Ishikawa (cell line): ENCODE data around the gene MFSD6L.

Experiments used
- CEBPB ChIP-seq: IDR thresholded peaks from 2 replicates; pipeline ENCODE4 v1.6.1; 2012
- CREB1 ChIP-seq: IDR thresholded peaks from 2 replicates; pipeline ENCODE4 v1.6.1; 2012; ENCODE audit warnings: low read depth
- EGR1 ChIP-seq: IDR thresholded peaks from 2 replicates; pipeline ENCODE4 v1.6.1; 2012
- EP300 ChIP-seq: IDR thresholded peaks from 2 replicates; pipeline ENCODE4 v1.6.1; 2012; ENCODE audit warnings: borderline replicate concordance
- FOXM1 ChIP-seq: IDR thresholded peaks from 2 replicates; pipeline ENCODE4 v1.6.1; 2012; ENCODE audit warnings: low read depth, borderline replicate concordance
- NFIC ChIP-seq: IDR thresholded peaks from 2 replicates; pipeline ENCODE4 v1.6.1; 2012
- RAD21 ChIP-seq: IDR thresholded peaks from 2 replicates; pipeline ENCODE4 v1.6.1; 2012; ENCODE audit warnings: low read depth
- TAF1 ChIP-seq: IDR thresholded peaks from 2 replicates; pipeline ENCODE4 v1.6.1; 2012; ENCODE audit warnings: low read depth, mild to moderate bottlenecking
- TCF12 ChIP-seq: IDR thresholded peaks from 2 replicates; pipeline ENCODE4 v1.6.1; 2012; ENCODE audit warnings: low read depth
- TEAD4 ChIP-seq: IDR thresholded peaks from 2 replicates; pipeline ENCODE4 v1.6.1; 2012
- YY1 ChIP-seq: IDR thresholded peaks from 2 replicates; pipeline ENCODE4 v1.6.1; 2012; ENCODE audit warnings: low read depth
- ZBTB7A ChIP-seq: IDR thresholded peaks from 2 replicates; pipeline ENCODE4 v1.6.1; 2012; ENCODE audit warnings: low read depth
- TF ChIP-seq, protein P1 (sequence below): IDR thresholded peaks from 2 replicates; pipeline ENCODE4 v1.6.1; 2012
- TF ChIP-seq, protein P2 (sequence below): IDR thresholded peaks from 2 replicates; pipeline ENCODE4 v1.6.1; 2012; ENCODE audit warnings: low read depth, mild to moderate bottlenecking
- TF ChIP-seq, protein P3 (sequence below): IDR thresholded peaks from 2 replicates; pipeline ENCODE4 v1.6.1; 2012

MFSD6L gene

DNA sequence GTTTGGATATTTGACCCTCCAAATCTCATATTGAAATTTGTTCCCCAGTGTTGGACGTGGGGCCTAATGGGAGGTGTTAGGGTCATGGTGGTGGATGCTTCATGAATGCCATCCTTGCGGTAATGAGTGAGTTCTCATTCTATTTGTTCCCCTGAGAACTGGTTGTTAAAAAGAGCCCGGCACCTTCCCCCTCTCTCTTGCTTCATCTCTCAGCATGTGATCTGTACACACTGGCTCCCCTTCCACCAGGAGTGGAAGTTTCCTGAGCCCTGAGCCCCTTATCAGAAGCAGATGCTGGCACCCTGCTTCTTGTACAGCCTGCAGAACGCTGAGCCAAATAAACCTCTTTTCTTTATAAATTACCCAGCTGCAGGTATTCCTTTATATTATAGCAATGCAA lies 42.7 kb upstream of the MFSD6L start:
- no peak for TF ChIP-seq EP300
- TF ChIP-seq, protein P1, sequence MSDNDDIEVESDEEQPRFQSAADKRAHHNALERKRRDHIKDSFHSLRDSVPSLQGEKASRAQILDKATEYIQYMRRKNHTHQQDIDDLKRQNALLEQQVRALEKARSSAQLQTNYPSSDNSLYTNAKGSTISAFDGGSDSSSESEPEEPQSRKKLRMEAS = no peak
- no peak for TF ChIP-seq CEBPB
- no peak for TF ChIP-seq EGR1
- TF ChIP-seq TEAD4 = no peak
- TF ChIP-seq, protein P2, sequence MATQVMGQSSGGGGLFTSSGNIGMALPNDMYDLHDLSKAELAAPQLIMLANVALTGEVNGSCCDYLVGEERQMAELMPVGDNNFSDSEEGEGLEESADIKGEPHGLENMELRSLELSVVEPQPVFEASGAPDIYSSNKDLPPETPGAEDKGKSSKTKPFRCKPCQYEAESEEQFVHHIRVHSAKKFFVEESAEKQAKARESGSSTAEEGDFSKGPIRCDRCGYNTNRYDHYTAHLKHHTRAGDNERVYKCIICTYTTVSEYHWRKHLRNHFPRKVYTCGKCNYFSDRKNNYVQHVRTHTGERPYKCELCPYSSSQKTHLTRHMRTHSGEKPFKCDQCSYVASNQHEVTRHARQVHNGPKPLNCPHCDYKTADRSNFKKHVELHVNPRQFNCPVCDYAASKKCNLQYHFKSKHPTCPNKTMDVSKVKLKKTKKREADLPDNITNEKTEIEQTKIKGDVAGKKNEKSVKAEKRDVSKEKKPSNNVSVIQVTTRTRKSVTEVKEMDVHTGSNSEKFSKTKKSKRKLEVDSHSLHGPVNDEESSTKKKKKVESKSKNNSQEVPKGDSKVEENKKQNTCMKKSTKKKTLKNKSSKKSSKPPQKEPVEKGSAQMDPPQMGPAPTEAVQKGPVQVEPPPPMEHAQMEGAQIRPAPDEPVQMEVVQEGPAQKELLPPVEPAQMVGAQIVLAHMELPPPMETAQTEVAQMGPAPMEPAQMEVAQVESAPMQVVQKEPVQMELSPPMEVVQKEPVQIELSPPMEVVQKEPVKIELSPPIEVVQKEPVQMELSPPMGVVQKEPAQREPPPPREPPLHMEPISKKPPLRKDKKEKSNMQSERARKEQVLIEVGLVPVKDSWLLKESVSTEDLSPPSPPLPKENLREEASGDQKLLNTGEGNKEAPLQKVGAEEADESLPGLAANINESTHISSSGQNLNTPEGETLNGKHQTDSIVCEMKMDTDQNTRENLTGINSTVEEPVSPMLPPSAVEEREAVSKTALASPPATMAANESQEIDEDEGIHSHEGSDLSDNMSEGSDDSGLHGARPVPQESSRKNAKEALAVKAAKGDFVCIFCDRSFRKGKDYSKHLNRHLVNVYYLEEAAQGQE = no peak
- TF ChIP-seq ZBTB7A = no peak
- TF ChIP-seq, protein P3, sequence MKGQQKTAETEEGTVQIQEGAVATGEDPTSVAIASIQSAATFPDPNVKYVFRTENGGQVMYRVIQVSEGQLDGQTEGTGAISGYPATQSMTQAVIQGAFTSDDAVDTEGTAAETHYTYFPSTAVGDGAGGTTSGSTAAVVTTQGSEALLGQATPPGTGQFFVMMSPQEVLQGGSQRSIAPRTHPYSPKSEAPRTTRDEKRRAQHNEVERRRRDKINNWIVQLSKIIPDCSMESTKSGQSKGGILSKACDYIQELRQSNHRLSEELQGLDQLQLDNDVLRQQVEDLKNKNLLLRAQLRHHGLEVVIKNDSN = no peak
- no peak for TF ChIP-seq TCF12
- no peak for TF ChIP-seq RAD21
- no peak for TF ChIP-seq NFIC
- TF ChIP-seq CREB1 = no peak
- no peak for TF ChIP-seq YY1
- no peak for TF ChIP-seq FOXM1
- no peak for TF ChIP-seq TAF1

DNA sequence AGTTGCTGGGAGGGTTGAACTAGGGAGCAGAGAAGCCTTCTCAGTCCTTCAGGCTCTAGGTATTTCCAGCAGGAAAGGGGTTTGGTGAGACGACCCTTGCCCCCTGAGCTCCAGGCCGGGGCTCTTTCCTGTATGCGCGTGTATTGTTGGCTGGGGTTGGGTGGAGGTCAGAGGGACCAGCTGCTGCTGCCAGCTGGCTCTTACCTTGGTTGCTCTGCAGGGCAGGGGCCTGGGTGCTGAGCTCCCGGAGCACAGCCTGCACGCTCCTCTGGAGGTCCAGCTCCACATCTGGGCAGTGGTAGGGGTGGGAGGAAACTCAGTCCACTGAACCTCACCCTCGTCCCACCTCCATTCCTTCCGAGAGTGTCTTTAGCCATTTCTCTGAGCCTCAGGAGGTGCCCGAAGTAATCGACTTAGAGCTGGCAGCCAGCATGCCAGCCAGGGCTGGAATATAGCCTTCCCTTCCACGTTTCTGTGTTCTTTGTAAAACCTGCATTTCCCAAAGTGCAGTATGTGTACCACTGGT lies 40.3 kb upstream of the MFSD6L start:
- TF ChIP-seq, protein P1 = no peak
- TF ChIP-seq, protein P3 = no peak
- TF ChIP-seq TEAD4 = no peak
- TF ChIP-seq CREB1 = no peak

DNA sequence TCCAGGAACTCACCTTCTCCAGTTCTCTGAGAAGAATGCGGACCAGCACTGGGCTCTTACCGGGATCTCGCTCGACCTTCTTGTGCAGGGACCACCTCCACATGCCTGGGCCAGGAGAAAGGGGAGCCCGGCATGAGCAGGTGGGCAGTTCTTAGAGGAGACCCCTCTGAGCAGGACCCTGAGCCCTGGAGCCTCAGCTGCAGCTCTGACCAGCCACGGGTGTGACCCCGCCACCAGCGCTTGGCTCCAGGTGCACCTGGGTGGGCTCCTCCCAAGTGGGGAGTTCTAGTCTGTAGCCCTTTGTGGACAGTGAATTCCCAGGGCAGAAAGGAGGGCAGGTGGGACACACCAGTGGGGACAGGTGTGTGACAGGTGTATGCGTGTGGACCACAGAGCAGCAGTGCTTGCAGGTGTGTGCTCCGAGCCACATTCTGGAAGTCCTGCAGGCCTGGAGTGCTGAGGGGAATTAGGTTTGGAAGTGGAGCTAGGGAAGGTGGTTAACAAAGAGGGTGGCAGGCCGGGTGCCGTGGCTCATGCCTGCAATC lies 39.5 kb upstream of the MFSD6L start:
- TF ChIP-seq YY1 = no peak
- TF ChIP-seq EP300 = no peak
- TF ChIP-seq, protein P1 = no peak
- TF ChIP-seq TCF12 = no peak
- no peak for TF ChIP-seq RAD21
- TF ChIP-seq, protein P2 = no peak
- no peak for TF ChIP-seq TEAD4
- no peak for TF ChIP-seq ZBTB7A
- no peak for TF ChIP-seq NFIC
- TF ChIP-seq, protein P3 = no peak

DNA sequence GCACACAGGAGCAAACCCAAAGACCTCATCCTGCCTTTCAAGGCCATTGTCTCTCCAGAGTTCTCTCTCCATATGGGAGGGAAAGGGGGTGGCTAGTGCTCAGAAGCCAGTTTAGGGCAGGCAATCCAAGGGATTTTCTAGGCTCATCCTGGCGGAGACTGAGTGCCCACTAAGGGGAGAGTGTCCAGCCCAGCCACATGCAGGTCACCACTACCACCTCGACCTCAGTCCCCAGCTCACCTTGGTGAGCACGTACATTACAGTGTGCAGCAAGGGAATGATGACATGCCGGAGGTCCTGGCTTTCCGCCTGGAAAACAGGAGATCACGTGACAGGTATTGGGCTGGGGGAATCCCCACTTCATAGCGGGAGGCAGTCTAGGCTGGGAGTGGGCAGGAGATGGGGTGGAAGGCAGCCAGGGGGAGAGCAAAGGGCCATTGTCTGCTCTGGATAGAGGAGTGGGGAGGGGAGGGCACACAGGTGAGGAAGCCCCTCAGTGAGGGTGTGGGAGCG lies 38.5 kb upstream of the MFSD6L start:
- TF ChIP-seq, protein P3 = peak; percentile 71
- no peak for TF ChIP-seq FOXM1
- no peak for TF ChIP-seq TCF12
- no peak for TF ChIP-seq CEBPB
- no peak for TF ChIP-seq YY1

DNA sequence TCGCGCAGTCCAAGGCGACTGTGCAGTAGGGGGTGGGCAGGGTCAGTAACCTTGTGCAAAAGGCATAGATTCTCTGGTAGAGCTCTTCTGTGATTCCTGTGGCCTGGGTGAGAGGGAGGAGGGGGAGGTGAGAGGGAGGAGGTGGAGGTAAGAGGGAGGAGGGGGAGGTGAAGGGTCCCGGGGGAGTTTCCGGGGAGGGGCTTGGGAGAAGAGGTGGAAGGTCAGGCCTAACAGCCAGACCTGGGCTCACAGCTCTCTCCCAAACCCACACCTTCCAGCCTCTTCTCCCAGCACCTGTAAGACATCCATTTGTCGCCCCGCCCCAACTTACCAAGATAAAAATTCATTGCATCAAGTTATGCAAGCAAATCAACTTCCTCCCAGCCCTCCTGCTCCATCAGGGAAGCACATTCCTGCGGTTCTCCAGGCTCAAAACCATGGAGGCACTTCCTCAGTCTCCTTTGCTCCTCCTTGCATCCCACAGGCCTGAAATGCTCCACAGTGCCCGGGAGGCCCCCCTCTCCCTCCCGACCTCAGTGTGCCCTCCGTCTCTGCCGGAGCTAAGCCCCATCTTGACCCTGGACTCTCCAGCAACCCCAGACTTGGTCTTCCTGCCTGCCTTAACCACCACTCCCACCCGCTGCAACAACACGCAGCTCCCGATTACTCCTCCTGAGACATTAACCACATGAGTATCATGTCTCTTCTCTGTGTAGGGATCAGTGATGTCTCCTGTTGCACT lies 37.8 kb upstream of the MFSD6L start:
- TF ChIP-seq CEBPB (no peak), FOXM1 (no peak), EP300 (no peak), TAF1 (no peak), TEAD4 (no peak), NFIC (no peak), RAD21 (no peak), TCF12 (no peak), YY1 (no peak), ZBTB7A (no peak)
- TF ChIP-seq, protein P2 = no peak
